Neural cell (in vitro differentiated cells): Measurements from ENCODE around the gene DISP2.

Experiments
- EZH2 ChIP-seq: fragments of 200-600, 300-800 bp; shearing (Covaris generic), sonication (generic); IDR thresholded peaks from 2 replicates; pipeline ENCODE4 v1.6.1; 2014; ENCODE audit warnings: antibody characterized with exemption, low read length, borderline replicate concordance, mild to moderate bottlenecking; ENCODE audit not compliant: insufficient read depth, poor library complexity, severe bottlenecking
- MXI1 ChIP-seq: fragments of 450-650 bp; conservative IDR thresholded peaks from 2 replicates; pipeline ENCODE4 v1.6.1; 2014; ENCODE audit warnings: antibody characterized with exemption, mild to moderate bottlenecking; ENCODE audit not compliant: poor library complexity, severe bottlenecking
- POLR2AphosphoS5 ChIP-seq: IDR thresholded peaks from 2 replicates; pipeline ENCODE4 v1.6.1; 2012
- RAD21 ChIP-seq: fragments of 450-650 bp; conservative IDR thresholded peaks from 2 replicates; pipeline ENCODE4 v1.6.1; 2014; ENCODE audit warnings: antibody characterized with exemption, mild to moderate bottlenecking, moderate library complexity
- SMC3 ChIP-seq: fragments of 450-650 bp; conservative IDR thresholded peaks from 2 replicates; pipeline ENCODE4 v1.6.1; 2014; ENCODE audit warnings: antibody characterized with exemption, mild to moderate bottlenecking, moderate library complexity; ENCODE audit not compliant: poor library complexity
- TF ChIP-seq, protein P1 (sequence below): fragments of 450-650 bp; IDR thresholded peaks from 2 replicates; pipeline ENCODE4 v1.5.1; 2014; ENCODE audit warnings: antibody characterized with exemption, mild to moderate bottlenecking, moderate library complexity; ENCODE audit not compliant: poor library complexity, severe bottlenecking

- TF ChIP-seq, protein P1, sequence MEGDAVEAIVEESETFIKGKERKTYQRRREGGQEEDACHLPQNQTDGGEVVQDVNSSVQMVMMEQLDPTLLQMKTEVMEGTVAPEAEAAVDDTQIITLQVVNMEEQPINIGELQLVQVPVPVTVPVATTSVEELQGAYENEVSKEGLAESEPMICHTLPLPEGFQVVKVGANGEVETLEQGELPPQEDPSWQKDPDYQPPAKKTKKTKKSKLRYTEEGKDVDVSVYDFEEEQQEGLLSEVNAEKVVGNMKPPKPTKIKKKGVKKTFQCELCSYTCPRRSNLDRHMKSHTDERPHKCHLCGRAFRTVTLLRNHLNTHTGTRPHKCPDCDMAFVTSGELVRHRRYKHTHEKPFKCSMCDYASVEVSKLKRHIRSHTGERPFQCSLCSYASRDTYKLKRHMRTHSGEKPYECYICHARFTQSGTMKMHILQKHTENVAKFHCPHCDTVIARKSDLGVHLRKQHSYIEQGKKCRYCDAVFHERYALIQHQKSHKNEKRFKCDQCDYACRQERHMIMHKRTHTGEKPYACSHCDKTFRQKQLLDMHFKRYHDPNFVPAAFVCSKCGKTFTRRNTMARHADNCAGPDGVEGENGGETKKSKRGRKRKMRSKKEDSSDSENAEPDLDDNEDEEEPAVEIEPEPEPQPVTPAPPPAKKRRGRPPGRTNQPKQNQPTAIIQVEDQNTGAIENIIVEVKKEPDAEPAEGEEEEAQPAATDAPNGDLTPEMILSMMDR: no peak
- TF ChIP-seq RAD21 (no peak), MXI1 (no peak), POLR2AphosphoS5 (no peak), SMC3 (no peak), EZH2 (no peak)
Observed at GRCh38 chr15:40340038-40340739, 17.8 kb upstream of the DISP2 start.
